ENCODE measurements around the gene UBA7.
"Not testable (repeated sequence)": the region's sequence is repeated elsewhere in the genome, so short reads cannot be mapped to it uniquely, and the experiment has no call there.

UBA7 gene

GRCh38 chr3:49813497-49814174 is at the start of gene UBA7:
Gene UBA7, minus strand, starts transcription at chr3:49813953. Its CDS starts 166 bp downstream, at chr3:49813787.
- DNase-seq: no peak

- DNase-seq: no peak
These were observed 46.0 kb upstream of the UBA7 start for GRCh38 chr3:49859576-49860305.

GRCh38 chr3:49856181-49857005 is 42.6 kb upstream of the UBA7 start, which contains the start of gene TRAIP:
Gene TRAIP, minus strand, starts transcription at chr3:49856564. Its CDS starts 111 bp downstream, at chr3:49856453.
- DNase-seq: peak; percentile 93

- no peak for DNase-seq
These were observed 41.9 kb upstream of the UBA7 start for GRCh38 chr3:49855662-49856061.

GRCh38 chr3:49845694-49846093 is 31.9 kb upstream of the UBA7 start:
- no peak for DNase-seq

- DNase-seq: no peak
These were observed 30.9 kb upstream of the UBA7 start for GRCh38 chr3:49844464-49845183.

- no peak for DNase-seq
These were observed 29.2 kb upstream of the UBA7 start for GRCh38 chr3:49842843-49843517.

GRCh38 chr3:49841806-49842205 is 28.1 kb upstream of the UBA7 start:
- DNase-seq: no peak

GRCh38 chr3:49841126-49841696 is 27.5 kb upstream of the UBA7 start:
- DNase-seq: no peak

- no peak for DNase-seq
These were observed 26.6 kb upstream of the UBA7 start for GRCh38 chr3:49840388-49840787.

GRCh38 chr3:49839193-49839809 is 25.5 kb upstream of the UBA7 start:
- DNase-seq: peak; percentile 72

GRCh38 chr3:49831341-49831740 is 17.6 kb upstream of the UBA7 start:
- DNase-seq: no peak

GRCh38 chr3:49826016-49826415 is 12.3 kb upstream of the UBA7 start:
- DNase-seq: no peak

- not testable (repeated sequence) for DNase-seq
These were observed 9.4 kb upstream of the UBA7 start for GRCh38 chr3:49823131-49823530.

- no peak for DNase-seq
These were observed 747 bp downstream of the UBA7 start for GRCh38 chr3:49812916-49813496.

- no peak for DNase-seq
These were observed 6.2 kb downstream of the UBA7 start for GRCh38 chr3:49807431-49808114.

- no peak for DNase-seq
These were observed 6.9 kb downstream of the UBA7 start for GRCh38 chr3:49806850-49807249.

GRCh38 chr3:49805897-49806701 is 7.7 kb downstream of the UBA7 start:
- no peak for DNase-seq

GRCh38 chr3:49805367-49805782 is 8.4 kb downstream of the UBA7 start:
- DNase-seq: no peak

Data from activated T-cell treated with anti-CD3 and anti-CD28 coated beads for 4 hours (primary cell).